K562 (cell line): ENCODE data around the gene SPNS1. TPM values are rescaled to one million over a fixed set of nuclear protein-coding genes. Genes with fewer than 3 reads are reported as not detected.

Experiments
- E2F3 ChIP-seq: fragments of 250-450 bp; sonication (Bioruptor Pico); IDR thresholded peaks from 2 replicates; pipeline ENCODE4 v1.4.0; 2020; ENCODE audit warnings: mild to moderate bottlenecking
- MBD2 ChIP-seq: sonication (generic); IDR thresholded peaks from 2 replicates; pipeline ENCODE4 v1.6.1; 2016; ENCODE audit warnings: low read depth, borderline replicate concordance
- NELFE ChIP-seq: IDR thresholded peaks from 2 replicates; pipeline ENCODE4 v1.6.1; 2011; ENCODE audit warnings: mild to moderate bottlenecking; ENCODE audit not compliant: insufficient read depth, insufficient read length
- NR2C1 ChIP-seq, 2 experiments: fragments of 450-650 bp; IDR thresholded peaks; 2 replicates each; pipeline ENCODE4 v1.6.1; 2017; ENCODE audit warnings: mild to moderate bottlenecking in 2 of 2, antibody characterized with exemption in 1 of 2, inconsistent platforms in 1 of 2, missing compliant biosample characterization in 1 of 2, missing genetic modification characterization in 1 of 2
- SMC3 ChIP-seq: conservative IDR thresholded peaks from 2 replicates; pipeline ENCODE4 v1.6.1; 2011; ENCODE audit warnings: low read depth, low read length, improper control_type of control experiment; ENCODE audit not compliant: insufficient read depth
- SRF ChIP-seq, 2 experiments: fragments of 250-450, 450-650 bp in 1 of 2; sonication (Bioruptor Pico) in 1 of 2; sonication (generic) in 1 of 2; formaldehyde crosslinking; IDR thresholded peaks; 2 replicates each; pipeline versions ENCODE4 v1.5.0 to v1.5.1; 2020 to 2022; ENCODE audit warnings: mild to moderate bottlenecking in 1 of 2, missing genetic modification reagents in 1 of 2
- XRCC5 ChIP-seq: fragments of 200-400 bp; formaldehyde crosslinking; IDR thresholded peaks from 2 replicates; pipeline ENCODE4 v1.6.1; 2017; ENCODE audit warnings: low read depth, mild to moderate bottlenecking, low read length
- ZEB2 ChIP-seq: fragments of 450-650 bp; IDR thresholded peaks from 2 replicates; pipeline ENCODE4 v1.6.1; 2016
- ZNF140 ChIP-seq: fragments of 250-450 bp; sonication (Bioruptor Pico); IDR thresholded peaks from 2 replicates; pipeline ENCODE4 v1.8.0; 2021; ENCODE audit warnings: moderate library complexity, mild to moderate bottlenecking, inconsistent platforms
- ZNF507 ChIP-seq: conservative IDR thresholded peaks from 2 replicates; pipeline ENCODE4 v1.6.1; 2017; ENCODE audit warnings: missing genetic modification characterization, missing compliant biosample characterization
- polyA plus RNA-seq, 8 experiments: library from polyadenylated mRNA; depleted of rRNA in 4 of 8; stranded (reverse) in 5 of 8; unstranded in 3 of 8; fragments of >200 nt; fragmentation: Nextera tagmentation in 2 of 8; fragmentation: Illumina TruSeq in 1 of 8; extraction: Ambion mirVana in 2 of 8; extraction: Trizol in 1 of 8; gene quantifications; 2 replicates each; pipeline versions ENCODE4 v1.2.1 to v1.2.3, GENCODE V29; 2011 to 2014; ENCODE audit warnings: inconsistent platforms in 1 of 8, missing spikeins in 1 of 8
- total RNA-seq, 7 experiments: library from RNA; depleted of rRNA in 6 of 7; stranded (reverse); fragments of >200 nt in 6 of 7; fragmentation: Illumina TruSeq in 2 of 7; extraction: Trizol in 2 of 7; gene quantifications; 2 replicates each; pipeline versions ENCODE4 v1.2.1 to v1.2.3, GENCODE V29; 2011 to 2021; ENCODE audit warnings: low replicate concordance in 1 of 7
- TF ChIP-seq, protein P1 (sequence below): fragments of 450-650 bp; IDR thresholded peaks from 2 replicates; pipeline ENCODE4 v1.6.1; 2016; ENCODE audit warnings: antibody characterized with exemption
- TF ChIP-seq, protein P2 (sequence below): fragments of 250-450 bp; sonication (Bioruptor Pico); IDR thresholded peaks from 2 replicates; pipeline ENCODE4 v1.5.0; 2020; ENCODE audit warnings: mild to moderate bottlenecking
- TF ChIP-seq, protein P3 (sequence below): fragments of 250-450 bp; sonication (Bioruptor Pico); IDR thresholded peaks from 2 replicates; pipeline ENCODE4 v1.5.0; 2020; ENCODE audit warnings: mild to moderate bottlenecking, borderline replicate concordance

Gene SPNS1
- total and polyA plus RNA-seq, 9 of the 15 experiments (the other 6 are each of a cell fraction or from before 2014, with no cell fraction given) = 0.58 to 64.9 (median 13.7) TPM

DNA sequence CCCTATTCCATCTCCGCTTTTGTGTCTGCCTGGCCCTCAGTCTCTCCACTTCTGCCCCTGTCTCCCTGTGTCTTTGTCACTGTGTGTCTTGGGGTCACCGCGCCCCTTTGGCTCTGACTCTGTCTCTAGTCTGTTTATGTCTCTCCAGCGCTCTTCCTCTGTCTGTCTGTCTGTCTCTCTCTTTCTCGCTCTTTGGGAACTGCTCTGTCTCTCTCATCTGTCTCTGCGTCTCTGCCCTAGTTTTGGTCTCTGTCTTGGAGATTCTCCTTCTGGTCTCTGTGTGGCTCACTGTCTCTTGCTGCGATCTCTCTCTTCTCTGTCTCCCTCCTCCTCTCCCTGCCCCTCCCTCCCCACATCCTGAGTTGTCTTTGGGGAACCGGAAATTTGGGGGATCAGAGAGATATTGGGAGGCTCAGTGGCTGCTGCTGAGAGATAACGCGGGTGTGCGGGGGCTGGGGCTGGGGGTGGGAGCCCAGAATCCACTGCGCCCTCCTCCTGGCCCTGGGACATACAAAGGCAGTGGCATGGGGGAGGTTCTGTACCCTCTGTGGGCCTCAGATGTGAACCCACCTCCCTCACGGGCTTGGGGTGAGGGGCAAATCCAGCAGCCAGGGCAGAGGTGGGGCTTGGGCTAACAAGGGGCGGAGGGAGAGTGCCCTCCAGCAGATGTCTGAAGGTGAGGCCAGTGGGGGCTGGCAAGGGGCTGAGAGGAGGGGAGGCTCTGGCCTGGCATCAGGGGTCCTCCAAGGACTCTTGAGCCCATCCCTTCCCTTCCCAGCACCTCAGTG is 34.7 kb downstream of the SPNS1 start (continued):
- TF ChIP-seq E2F3 (CRISPR knock-in tag) = peak; percentile 79; the same call in 1 of the 2 replicates
- TF ChIP-seq SMC3 = no peak
- no peak for TF ChIP-seq ZEB2
- no peak for TF ChIP-seq ZNF140 (CRISPR knock-in tag)
- TF ChIP-seq XRCC5 = no peak
- no peak for TF ChIP-seq NELFE
- TF ChIP-seq, protein P1, sequence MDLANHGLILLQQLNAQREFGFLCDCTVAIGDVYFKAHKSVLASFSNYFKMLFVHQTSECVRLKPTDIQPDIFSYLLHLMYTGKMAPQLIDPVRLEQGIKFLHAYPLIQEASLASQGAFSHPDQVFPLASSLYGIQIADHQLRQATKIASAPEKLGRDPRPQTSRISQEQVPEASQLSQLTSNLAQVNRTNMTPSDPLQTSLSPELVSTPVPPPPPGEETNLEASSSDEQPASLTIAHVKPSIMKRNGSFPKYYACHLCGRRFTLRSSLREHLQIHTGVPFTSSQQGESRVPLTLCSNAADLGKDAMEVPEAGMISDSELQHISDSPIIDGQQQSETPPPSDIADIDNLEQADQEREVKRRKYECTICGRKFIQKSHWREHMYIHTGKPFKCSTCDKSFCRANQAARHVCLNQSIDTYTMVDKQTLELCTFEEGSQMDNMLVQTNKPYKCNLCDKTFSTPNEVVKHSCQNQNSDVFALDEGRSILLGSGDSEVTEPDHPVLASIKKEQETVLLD = peak; percentile 90
- TF ChIP-seq, protein P2, sequence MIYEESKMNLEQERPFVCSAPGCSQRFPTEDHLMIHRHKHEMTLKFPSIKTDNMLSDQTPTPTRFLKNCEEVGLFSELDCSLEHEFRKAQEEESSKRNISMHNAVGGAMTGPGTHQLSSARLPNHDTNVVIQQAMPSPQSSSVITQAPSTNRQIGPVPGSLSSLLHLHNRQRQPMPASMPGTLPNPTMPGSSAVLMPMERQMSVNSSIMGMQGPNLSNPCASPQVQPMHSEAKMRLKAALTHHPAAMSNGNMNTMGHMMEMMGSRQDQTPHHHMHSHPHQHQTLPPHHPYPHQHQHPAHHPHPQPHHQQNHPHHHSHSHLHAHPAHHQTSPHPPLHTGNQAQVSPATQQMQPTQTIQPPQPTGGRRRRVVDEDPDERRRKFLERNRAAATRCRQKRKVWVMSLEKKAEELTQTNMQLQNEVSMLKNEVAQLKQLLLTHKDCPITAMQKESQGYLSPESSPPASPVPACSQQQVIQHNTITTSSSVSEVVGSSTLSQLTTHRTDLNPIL = no peak
- TF ChIP-seq MBD2 = peak; percentile 75
- TF ChIP-seq ZNF507 (tag) = no peak
- TF ChIP-seq, protein P3, sequence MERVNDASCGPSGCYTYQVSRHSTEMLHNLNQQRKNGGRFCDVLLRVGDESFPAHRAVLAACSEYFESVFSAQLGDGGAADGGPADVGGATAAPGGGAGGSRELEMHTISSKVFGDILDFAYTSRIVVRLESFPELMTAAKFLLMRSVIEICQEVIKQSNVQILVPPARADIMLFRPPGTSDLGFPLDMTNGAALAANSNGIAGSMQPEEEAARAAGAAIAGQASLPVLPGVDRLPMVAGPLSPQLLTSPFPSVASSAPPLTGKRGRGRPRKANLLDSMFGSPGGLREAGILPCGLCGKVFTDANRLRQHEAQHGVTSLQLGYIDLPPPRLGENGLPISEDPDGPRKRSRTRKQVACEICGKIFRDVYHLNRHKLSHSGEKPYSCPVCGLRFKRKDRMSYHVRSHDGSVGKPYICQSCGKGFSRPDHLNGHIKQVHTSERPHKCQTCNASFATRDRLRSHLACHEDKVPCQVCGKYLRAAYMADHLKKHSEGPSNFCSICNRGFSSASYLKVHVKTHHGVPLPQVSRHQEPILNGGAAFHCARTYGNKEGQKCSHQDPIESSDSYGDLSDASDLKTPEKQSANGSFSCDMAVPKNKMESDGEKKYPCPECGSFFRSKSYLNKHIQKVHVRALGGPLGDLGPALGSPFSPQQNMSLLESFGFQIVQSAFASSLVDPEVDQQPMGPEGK (CRISPR knock-in tag) = no peak
- TF ChIP-seq SRF (CRISPR knock-in tag; IDR thresholded peaks at IDR 0.05) = no peak
- TF ChIP-seq NR2C1 (IDR thresholded peaks at IDR 0.05) = peak; percentile 23; the same call in 1 of the 2 replicates
- 0 out of 2 replicates have a peak, but pooled peaks have one; percentile 39 for TF ChIP-seq NR2C1 (tag; IDR thresholded peaks at IDR 0.05)
